SH-SY5Y (cell line): ENCODE measurements around the gene LPCAT1.

ENCODE experiments used
- GATA2 ChIP-seq: IDR thresholded peaks from 2 replicates; pipeline ENCODE4 v1.6.1; 2011; ENCODE audit warnings: mild to moderate bottlenecking, low read depth, low read length
- GATA3 ChIP-seq: IDR thresholded peaks from 2 replicates; pipeline ENCODE4 v1.6.1; 2011; ENCODE audit warnings: low read depth, mild to moderate bottlenecking, low read length, moderate library complexity

DNA sequence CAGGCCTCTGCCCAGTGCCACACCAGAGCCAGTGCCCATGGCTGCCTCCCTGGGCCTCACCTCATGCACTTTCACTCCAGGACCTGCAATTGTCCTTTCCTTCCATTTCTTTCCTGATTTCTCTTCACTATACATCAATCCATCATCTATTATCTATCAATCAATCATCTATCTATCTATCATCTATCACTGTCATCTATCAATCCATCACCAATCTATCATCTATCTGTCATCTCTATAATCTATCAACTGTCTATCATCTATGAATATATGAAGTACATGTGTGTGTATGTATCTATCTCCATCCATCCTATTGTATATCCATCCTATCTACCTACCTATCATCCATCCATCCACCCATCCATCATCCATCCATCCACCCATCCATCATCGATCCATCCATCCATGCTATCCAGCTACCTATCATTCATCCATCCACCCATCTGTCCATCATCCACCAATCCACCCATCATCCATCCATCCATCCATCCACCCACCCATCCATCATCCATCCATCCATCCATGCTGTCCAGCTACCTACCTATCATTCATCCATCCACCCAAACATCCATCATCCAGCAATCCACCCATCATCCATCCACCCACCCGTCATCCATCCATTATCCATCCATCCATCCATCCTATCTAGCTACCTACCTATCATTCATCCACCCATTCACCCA lies 105.4 kb downstream of the LPCAT1 start:
- TF ChIP-seq GATA2 (no peak), GATA3 (no peak)
